GM12892 (cell line): ENCODE results near the gene ABCC1.
"Not testable (repeated sequence)": the region's sequence is repeated elsewhere in the genome, so short reads cannot be mapped to it uniquely, and the experiment has no call there.

ENCODE experiments used
- DNase-seq: peaks from one replicate; pipeline ENCODE4 v3.0.0; 2011; ENCODE audit not compliant: insufficient read length
- FAIRE-seq: peaks from 2 replicates; lab custom pipeline; 2011; peaks lifted over from hg19 to GRCh38; lab: Jason Lieb, UNC
- POLR2A ChIP-seq: IDR thresholded peaks from 2 replicates; pipeline ENCODE4 v1.6.1; 2011; ENCODE audit warnings: low read depth, low read length, control low read depth
- POLR2AphosphoS5 ChIP-seq: IDR thresholded peaks from 2 replicates; pipeline ENCODE4 v1.6.1; 2011; ENCODE audit warnings: low read depth, low read length, control low read depth
- TAF1 ChIP-seq: IDR thresholded peaks from 2 replicates; pipeline ENCODE4 v1.6.1; 2011; ENCODE audit warnings: low read depth, mild to moderate bottlenecking, control low read depth, low read length, borderline replicate concordance

The ABCC1 gene

DNA sequence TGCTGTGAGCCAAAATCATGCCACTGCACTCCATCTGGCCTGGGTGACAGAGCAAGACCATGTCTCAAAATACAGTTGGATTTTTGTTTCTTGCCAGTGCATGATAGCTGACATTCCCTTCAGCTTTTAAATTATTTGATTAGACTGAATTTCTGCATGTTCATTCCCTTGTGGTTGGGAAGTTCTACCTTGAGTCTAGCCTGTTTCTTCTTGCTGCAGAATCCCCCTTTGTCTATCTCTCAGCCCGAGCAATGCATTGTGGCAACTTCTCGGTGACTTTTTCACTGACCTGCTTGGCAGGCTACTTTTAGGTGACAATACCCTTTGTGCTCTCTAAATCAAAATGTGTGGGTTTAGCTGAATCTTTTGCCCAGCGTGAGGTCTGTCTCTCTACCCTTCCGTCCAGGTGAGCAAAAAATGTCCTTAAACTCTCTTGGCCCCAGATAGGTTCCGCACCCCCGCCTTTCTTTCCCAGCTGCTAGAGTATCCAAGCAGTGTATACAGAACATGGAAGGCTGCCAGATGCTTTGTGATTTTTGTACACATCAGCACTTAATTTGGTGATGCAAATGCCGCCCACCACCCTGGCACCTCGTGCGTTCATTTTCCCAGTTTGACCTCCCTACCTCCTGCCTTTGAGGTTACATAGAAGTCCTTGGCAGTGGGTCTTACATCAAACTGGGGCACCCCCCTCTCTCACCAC, 143.7 kb downstream of the ABCC1 start:
- TF ChIP-seq TAF1 (no peak), POLR2AphosphoS5 (no peak), POLR2A (no peak)
- FAIRE-seq (no peak), DNase-seq (no peak)

DNA sequence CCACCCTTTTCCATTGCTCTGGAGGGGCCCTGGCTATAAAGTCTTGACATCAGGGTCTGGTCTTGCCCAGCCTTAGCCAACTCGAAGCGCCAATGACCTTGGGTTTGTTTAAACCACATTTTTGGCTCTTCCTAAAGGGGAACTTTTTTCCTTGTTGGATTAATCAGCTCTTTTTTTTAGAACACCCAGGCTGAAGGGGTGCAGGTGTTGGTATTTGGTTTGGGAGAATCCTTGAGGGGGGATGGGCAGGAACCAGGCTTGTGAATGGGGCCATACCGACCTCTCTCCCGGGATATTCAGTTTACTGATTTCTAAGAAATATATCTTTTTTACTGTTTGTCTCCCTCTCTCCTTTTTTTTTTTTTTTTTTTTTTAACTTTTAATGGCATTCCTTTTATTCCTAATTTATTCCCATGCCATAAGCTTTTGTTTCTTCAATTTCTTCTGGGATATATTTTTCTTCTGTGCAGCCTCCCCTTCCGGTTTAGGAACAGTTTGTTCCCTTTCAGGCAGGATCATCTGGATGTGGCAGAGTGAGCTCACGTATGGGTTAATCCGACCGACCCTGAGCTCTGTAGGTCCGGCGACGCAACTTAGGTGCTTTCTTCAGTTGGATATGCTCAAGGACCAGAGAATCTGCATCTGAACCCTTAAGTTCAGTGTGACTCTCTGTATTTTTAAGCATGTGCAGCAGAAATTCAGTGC, 144.4 kb downstream of the ABCC1 start:
- no peak for DNase-seq
- no peak for FAIRE-seq
- TF ChIP-seq POLR2A (no peak), TAF1 (no peak), POLR2AphosphoS5 (no peak)

DNA sequence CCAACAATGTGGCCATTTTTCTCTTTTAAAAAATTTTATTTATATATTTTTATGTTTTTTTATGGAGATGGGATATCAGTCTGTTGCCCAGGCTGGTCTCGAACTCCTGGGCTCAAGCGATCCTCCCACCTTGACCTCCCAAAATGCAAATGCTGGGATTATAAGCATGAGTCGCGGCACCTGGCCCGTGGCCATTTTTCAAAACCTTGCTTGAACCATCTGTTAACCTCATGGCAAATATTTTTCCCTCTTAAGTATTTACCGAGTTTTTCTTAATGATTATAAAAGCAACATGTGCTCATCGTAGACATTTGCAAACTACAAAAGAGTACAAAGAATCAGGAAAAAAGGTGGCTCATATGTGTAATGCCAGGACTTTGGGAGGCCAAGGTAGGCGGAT, 146.2 kb downstream of the ABCC1 start:
- TF ChIP-seq POLR2A (no peak), TAF1 (no peak), POLR2AphosphoS5 (no peak)
- DNase-seq (no peak), FAIRE-seq (no peak)

DNA sequence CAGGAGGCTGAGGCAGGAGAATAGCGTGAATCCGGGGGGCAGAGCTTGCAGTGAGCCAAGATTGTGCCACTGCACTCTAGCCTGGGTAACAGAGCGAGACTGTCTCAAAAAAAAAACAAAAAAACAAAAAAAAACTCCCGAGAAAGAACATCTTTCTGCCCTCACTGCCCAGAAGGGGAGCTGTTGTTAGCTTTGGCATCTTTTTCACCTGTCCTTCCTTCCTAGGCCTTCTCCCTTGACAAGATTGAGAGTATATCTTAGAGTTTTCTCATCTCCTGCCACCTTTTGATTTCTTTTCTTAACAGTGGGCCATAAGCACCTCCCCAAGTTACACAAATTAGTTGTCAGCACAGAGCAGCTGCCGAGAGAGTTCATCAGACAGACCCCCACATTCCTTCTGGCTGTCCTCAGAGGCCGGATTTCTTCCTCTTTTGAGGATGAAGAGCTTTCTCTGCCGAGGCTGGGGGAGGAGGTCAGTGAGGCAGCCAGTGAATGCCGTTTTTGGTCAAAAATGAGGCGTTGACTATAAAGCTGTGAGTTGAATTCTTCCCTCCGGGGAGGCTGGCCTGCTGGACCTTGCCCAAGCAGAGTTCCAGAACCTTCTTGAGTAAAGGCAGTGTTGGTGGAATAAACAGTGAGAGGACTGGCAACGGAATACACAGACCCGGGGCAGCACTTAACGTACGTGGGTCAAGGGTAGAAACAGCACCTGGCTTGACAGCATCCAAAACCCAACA, 146.9 kb downstream of the ABCC1 start:
- no peak for TF ChIP-seq TAF1
- TF ChIP-seq POLR2A, result no peak
- TF ChIP-seq POLR2AphosphoS5, result no peak
- FAIRE-seq, result no peak

DNA sequence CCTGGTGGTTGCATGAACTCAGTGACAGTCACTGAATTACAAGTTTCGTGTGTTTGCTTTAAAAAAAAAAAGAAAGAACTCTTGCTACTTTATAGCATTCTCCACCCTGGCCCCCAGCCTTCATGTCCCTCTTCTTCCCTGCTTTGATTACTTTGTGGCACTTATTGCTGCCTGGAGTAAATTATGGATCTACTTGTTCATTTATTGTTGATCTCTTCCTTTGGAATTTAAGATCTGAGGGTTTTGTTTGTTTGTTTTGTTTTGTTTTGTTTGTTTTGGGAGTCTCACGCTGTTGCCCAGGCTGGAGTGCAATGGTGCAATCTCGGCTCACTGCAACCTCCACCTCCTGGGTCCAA, 147.4 kb downstream of the ABCC1 start:
- no peak for DNase-seq
- no peak for FAIRE-seq
- TF ChIP-seq TAF1, result no peak
- TF ChIP-seq POLR2A, result no peak

More for the DNA sequence above, 146.9 kb downstream of the ABCC1 start:
- no peak for DNase-seq

DNA sequence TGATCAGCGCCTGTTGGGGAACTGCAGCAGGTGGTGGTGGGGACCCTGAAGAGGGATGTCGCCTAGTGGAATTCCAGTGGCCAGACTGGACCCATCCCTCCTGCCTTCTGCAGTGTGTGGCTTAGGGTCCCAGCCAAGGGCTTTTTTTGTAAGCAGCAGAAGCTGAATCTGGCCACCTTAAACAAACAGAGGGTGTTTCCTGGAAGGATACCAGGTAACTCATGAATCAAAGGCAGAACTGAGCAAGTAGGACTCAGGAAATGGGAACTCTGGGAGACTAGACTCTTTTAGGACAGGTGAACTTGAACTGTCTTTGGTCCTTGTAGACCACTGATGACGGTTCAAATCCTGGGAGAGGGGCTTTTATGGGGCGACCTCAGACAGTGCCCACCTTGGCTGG, 149.9 kb downstream of the ABCC1 start:
- DNase-seq (no peak), FAIRE-seq (no peak)
- TF ChIP-seq POLR2AphosphoS5 (no peak), TAF1 (no peak), POLR2A (no peak)

DNA sequence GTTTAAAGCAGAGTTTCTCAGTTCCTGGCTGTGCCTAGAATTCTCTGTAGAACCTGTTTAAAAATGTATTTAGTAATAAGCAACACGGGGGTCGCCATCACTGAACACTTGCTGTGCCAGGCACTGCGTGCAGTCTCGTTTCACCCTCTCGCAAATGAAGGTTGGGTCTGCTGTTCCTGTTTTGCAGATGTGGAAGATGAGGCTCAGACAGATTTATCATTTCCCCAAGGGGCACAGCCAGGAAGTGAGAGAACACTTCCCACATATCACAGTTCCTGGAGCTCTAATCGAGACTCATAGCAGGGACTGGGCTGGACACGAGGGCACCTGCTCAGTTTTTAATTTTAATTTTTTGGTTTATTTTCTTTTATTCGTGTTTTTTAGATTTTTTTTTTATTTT, 151.2 kb downstream of the ABCC1 start:
- TF ChIP-seq POLR2A (no peak), POLR2AphosphoS5 (no peak), TAF1 (no peak)
- DNase-seq, result no peak
- FAIRE-seq, result no peak

DNA sequence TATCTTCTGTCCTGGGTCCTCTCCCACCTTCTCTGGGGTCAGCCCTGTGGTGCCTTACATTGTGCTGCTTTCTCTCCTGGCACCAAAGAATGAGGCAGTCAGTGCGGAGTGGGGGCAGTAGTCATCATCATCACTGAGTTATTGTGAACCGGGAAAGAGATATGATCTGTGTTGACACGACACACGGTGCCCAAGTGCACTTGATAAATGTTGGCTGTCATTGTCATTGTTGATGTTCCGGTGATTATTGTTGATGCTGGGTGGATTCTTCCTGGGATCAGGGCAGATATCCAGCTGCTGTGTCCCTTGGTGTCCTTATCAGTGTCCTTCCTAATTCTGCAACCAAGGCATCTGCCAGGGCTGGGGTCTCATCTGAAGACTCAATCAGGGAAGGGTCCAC, 152.2 kb downstream of the ABCC1 start:
- FAIRE-seq, result no peak
- TF ChIP-seq POLR2AphosphoS5 (no peak), TAF1 (no peak), POLR2A (no peak)
- DNase-seq, result no peak

DNA sequence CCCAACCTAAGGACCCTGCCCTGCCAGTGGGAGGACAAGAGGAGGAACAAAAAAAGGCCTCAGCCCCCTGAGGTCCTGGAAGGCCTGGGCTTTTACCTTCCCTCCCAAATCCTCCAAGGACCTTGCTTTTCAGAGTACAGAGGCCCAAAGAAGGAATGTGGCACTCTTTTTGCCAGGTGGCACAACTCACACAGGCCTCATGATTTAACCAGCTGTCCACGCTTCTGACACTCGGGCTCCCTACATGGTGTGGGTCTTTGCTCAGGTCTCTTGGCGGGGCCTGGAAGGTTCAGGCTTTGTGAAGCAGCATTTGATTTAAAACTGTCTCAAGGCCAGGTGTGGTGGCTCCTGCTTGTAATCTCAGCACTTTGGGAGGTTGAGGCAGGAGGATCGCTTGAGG, 153.3 kb downstream of the ABCC1 start:
- no peak for FAIRE-seq
- no peak for TF ChIP-seq POLR2AphosphoS5
- no peak for TF ChIP-seq POLR2A
- TF ChIP-seq TAF1, result no peak

DNA sequence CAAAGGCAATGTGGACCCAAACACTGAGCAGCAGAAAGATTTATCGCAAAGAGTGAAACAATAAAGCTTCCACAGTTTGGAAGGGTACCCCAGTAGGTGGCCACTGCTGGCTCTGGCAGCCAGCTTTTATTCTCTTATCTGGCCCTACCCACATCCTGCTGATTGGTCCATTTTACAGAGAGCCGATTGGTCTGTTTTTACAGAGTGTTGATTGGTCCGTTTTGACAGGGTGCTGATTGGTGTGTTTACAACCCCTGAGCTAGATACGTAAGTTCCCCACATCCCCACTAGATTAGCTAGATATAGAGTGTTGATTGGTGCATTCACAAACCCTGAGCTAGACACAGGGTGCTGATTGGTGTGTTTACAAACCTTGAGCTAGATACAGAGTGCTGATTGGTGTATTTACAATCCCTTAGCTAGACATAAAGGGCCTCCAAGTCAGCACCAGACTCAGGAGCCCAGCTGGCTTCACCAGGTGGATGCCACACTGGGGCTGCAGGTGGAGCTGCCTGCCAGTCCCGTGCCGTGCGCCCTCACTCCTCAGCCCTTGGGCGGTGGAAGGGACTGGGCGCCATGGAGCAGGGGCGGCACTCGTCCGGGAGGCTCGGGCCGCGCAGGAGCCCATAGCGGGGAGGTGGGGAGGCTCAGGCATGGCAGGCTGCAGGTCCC, 154.9 kb downstream of the ABCC1 start:
- FAIRE-seq, DNase-seq: not testable (repeated sequence)

More for the DNA sequence above, 153.3 kb downstream of the ABCC1 start:
- no peak for DNase-seq

DNA sequence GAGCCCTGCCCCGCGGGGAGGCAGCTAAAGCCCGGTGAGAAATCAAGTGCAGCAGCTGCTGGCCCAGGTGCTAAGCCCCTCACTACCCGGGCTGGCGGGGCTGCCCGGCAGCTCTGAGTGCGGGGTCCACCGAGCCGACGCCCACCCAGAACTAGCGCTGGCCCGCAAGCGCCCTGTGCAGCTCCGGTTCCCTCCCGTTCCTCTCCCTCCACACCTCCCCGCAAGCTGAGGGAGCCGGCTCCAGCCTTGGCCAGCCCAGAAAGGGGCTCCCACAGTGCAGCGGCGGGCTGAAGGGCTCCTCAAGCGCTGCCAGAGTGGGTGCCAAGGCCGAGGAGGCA, 155.4 kb downstream of the ABCC1 start:
- FAIRE-seq, DNase-seq: not testable (repeated sequence)
